ENCODE data around the gene OR4K13.

The OR4K13 gene

GRCh38 chr14:20035938-20036337 is at the start of gene OR4K13:
OR4K13 (minus strand) TSS chr14:20036038; CDS start chr14:20034758, 1,280 bp downstream.
- TF ChIP-seq CTCF (IDR thresholded peaks at IDR 0.05; ENCODE audit: insufficient read depth, low read depth, low read length, missing control alignments), result no peak
- no peak within 1 kb of the TSS for H3K4me3 ChIP-seq (ENCODE audit: low read depth, low read length)
- no peak for DNase-seq (ENCODE audit: low read depth)

GRCh38 chr14:20059745-20060144 is 23.9 kb upstream of the OR4K13 start, which contains the start of gene OR4L1:
OR4L1 (plus strand) TSS chr14:20060045; CDS start chr14:20060045, 0 bp downstream.
- TF ChIP-seq CTCF (IDR thresholded peaks at IDR 0.05; ENCODE audit: insufficient read depth, low read depth, low read length, missing control alignments), result no peak
- DNase-seq (ENCODE audit: low read depth), result no peak
- no peak within 1 kb of the TSS for H3K4me3 ChIP-seq (ENCODE audit: low read depth, low read length)

- DNase-seq (ENCODE audit: low read depth), result no peak
- TF ChIP-seq CTCF (IDR thresholded peaks at IDR 0.05; ENCODE audit: insufficient read depth, low read depth, low read length, missing control alignments), result no peak
- H3K4me3 ChIP-seq (ENCODE audit: low read depth, low read length), result no peak overlapping the region
These were observed 12.4 kb upstream of the OR4K13 start for GRCh38 chr14:20048202-20048601.

GRCh38 chr14:20044243-20044642 is 8.4 kb upstream of the OR4K13 start:
- no peak for TF ChIP-seq CTCF (IDR thresholded peaks at IDR 0.05; ENCODE audit: insufficient read depth, low read depth, low read length, missing control alignments)
- no peak for DNase-seq (ENCODE audit: low read depth)
- no peak overlapping the region for H3K4me3 ChIP-seq (ENCODE audit: low read depth, low read length)

GRCh38 chr14:20035449-20035848 is 389 bp downstream of the OR4K13 start:
- no peak for TF ChIP-seq CTCF (IDR thresholded peaks at IDR 0.05; ENCODE audit: insufficient read depth, low read depth, low read length, missing control alignments)
- H3K4me3 ChIP-seq (ENCODE audit: low read depth, low read length), result no peak overlapping the region

GRCh38 chr14:20031058-20031457 is 4.8 kb downstream of the OR4K13 start:
- no peak overlapping the region for H3K4me3 ChIP-seq (ENCODE audit: low read depth, low read length)
- no peak for DNase-seq (ENCODE audit: low read depth)
- TF ChIP-seq CTCF (IDR thresholded peaks at IDR 0.05; ENCODE audit: insufficient read depth, low read depth, low read length, missing control alignments), result no peak

More at GRCh38 chr14:20035449-20035848, 389 bp downstream of the OR4K13 start:
- DNase-seq (ENCODE audit: low read depth), result no peak

- no peak for TF ChIP-seq CTCF (IDR thresholded peaks at IDR 0.05; ENCODE audit: insufficient read depth, low read depth, low read length, missing control alignments)
- H3K4me3 ChIP-seq (ENCODE audit: low read depth, low read length), result no peak within 1 kb of the TSS
- DNase-seq (ENCODE audit: low read depth), result no peak
These were observed 16.5 kb downstream of the OR4K13 start, which contains the start of gene OR4K14 for GRCh38 chr14:20019257-20019865. OR4K14 (minus strand) TSS chr14:20019307; CDS start chr14:20015193, 4,114 bp downstream.

All from GM12865 (cell line).